ENCODE results near the gene SPTLC2.
"Not testable (repeated sequence)": the region's sequence is repeated elsewhere in the genome, so short reads cannot be mapped to it uniquely, and the experiment has no call there.

- not testable (repeated sequence) for TF ChIP-seq POLR2AphosphoS5 (IDR thresholded peaks at IDR 0.05); CTCF (IDR thresholded peaks at IDR 0.05 in 8 of 11, conservative IDR thresholded peaks at IDR 0.05 in 3 of 11)
Measured at GRCh38 chr14:77661562-77661961, 45.1 kb upstream of the SPTLC2 start.

Data from spleen (tissue), 7 donors.